Measurements from ENCODE around the gene HRH3.

- TF ChIP-seq CTCF (IDR thresholded peaks at IDR 0.05; ENCODE audit: borderline replicate concordance, extremely low read depth, low read length, poor library complexity, severe bottlenecking) (no peak), EZH2 (IDR thresholded peaks at IDR 0.05; ENCODE audit: borderline replicate concordance, low read depth, low read length, severe bottlenecking) (no peak)
Measured at GRCh38 chr20:62244644-62245108, 24.6 kb upstream of the HRH3 start.
